BJ (cell line): ENCODE data around the gene TUBGCP6. TPM values are rescaled to one million over a fixed set of nuclear protein-coding genes. Genes with fewer than 3 reads are reported as not detected.
"Not testable (repeated sequence)": the region's sequence is repeated elsewhere in the genome, so short reads cannot be mapped to it uniquely, and the experiment has no call there.

Experiments used
- CTCF ChIA-PET: fragments of 350-600 bp; formaldehyde crosslinking; extraction: SDS; loops from one replicate; lab custom pipeline; 2021; ENCODE audit warnings: antibody characterized with exemption, inconsistent platforms; lab: Yijun Ruan, JAX
- POLR2A ChIA-PET: fragments of 300-600 bp; sonication (Branson Sonifier 250); formaldehyde crosslinking; extraction: SDS; loops from one replicate; lab custom pipeline; 2021; ENCODE audit warnings: antibody characterized with exemption; lab: Charles Lee
- DNase-seq: peaks from one replicate; pipeline ENCODE4 v3.0.0-alpha.2; 2011; ENCODE audit warnings: low read depth
- H3K27me3 ChIP-seq: 2 replicates; pipeline ENCODE4 v1.6.0; 2011; ENCODE audit warnings: low read length; ENCODE audit not compliant: control insufficient read depth, insufficient read depth
- H3K36me3 ChIP-seq: 2 replicates; pipeline ENCODE4 v1.5.1; 2011; ENCODE audit warnings: low read length; ENCODE audit not compliant: control insufficient read depth, insufficient read depth
- H3K4me3 ChIP-seq: 2 replicates; pipeline ENCODE4 v1.5.1; 2011; ENCODE audit warnings: low read depth, mild to moderate bottlenecking, control low read depth, low read length
- CTCF ChIP-seq: IDR thresholded peaks from 2 replicates; pipeline ENCODE4 v1.5.1; 2011; ENCODE audit warnings: low read depth, mild to moderate bottlenecking, control low read depth, inconsistent platforms, low read length, moderate library complexity; ENCODE audit not compliant: insufficient read depth
- polyA plus RNA-seq: library from polyadenylated mRNA; depleted of rRNA; stranded (reverse); fragments of >200 nt; gene quantifications from 2 replicates; pipeline ENCODE4 v1.2.3, GENCODE V29; 2011; rRNA removed

The TUBGCP6 gene
- polyA plus RNA-seq, 1 experiment: 17.5 TPM

- Histone ChIP-seq H3K4me3 (peak overlapping the region; percentile 46), H3K27me3 (no peaks in the 10 kb centered on the region), H3K36me3 (peaks cover 1% of the 10 kb centered on the region; the same call in 1 of the 2 replicates)
- ChIA-PET POLR2A (no interaction called here), CTCF (no interaction called here)
- TF ChIP-seq CTCF: no peak
- no peak for DNase-seq
Measured at GRCh38 chr22:50169774-50170341, 75.0 kb downstream of the TUBGCP6 start.

- TF ChIP-seq CTCF: no peak
- no peak overlapping the region; the same call in 1 of the 2 replicates for H3K4me3 ChIP-seq
- ChIA-PET POLR2A (no interaction called here), CTCF (no interaction called here)
- H3K27me3 ChIP-seq: no peaks in the 10 kb centered on the region
- no peak for DNase-seq
- peaks cover 1% of the 10 kb centered on the region; the same call in 1 of the 2 replicates for H3K36me3 ChIP-seq
Measured at GRCh38 chr22:50169181-50169759, 75.6 kb downstream of the TUBGCP6 start.

- H3K36me3 ChIP-seq, DNase-seq, H3K27me3 ChIP-seq, CTCF ChIA-PET, POLR2A ChIA-PET, H3K4me3 ChIP-seq: not testable (repeated sequence)
Measured at GRCh38 chr22:50168490-50169180, 76.2 kb downstream of the TUBGCP6 start.

- Histone ChIP-seq H3K4me3 (no peak overlapping the region), H3K27me3 (no peaks in the 10 kb centered on the region), H3K36me3 (peaks cover 1% of the 10 kb centered on the region; the same call in 1 of the 2 replicates)
- ChIA-PET POLR2A (no interaction called here), CTCF (no interaction called here)
- DNase-seq: no peak
- TF ChIP-seq CTCF: no peak
Measured at GRCh38 chr22:50167689-50168489, 76.9 kb downstream of the TUBGCP6 start.

Other genes starting within 250 kb of the TUBGCP6 start
- gene IL17REL, start 232.3 kb downstream of the TUBGCP6 start, polyA plus RNA-seq: not detected in 2 replicates
- gene TTLL8, start 186.7 kb downstream of the TUBGCP6 start, polyA plus RNA-seq: not detected in 2 replicates
- gene MLC1, start 159.6 kb downstream of the TUBGCP6 start, polyA plus RNA-seq: 0.10 and 0.15 TPM in 2 replicates
- gene MOV10L1, start 155.0 kb downstream of the TUBGCP6 start, polyA plus RNA-seq: 5.8 and 6.6 TPM in 2 replicates
- gene PANX2, start 74.3 kb downstream of the TUBGCP6 start, polyA plus RNA-seq: 0.92 and 1.4 TPM in 2 replicates
- 13.5 and 31.5 TPM in 2 replicates for gene TRABD, start 59.1 kb downstream of the TUBGCP6 start, polyA plus RNA-seq
- 8.0 and 16.7 TPM in 2 replicates for gene SELENOO, start 44.0 kb downstream of the TUBGCP6 start, polyA plus RNA-seq
- gene HDAC10, start 6.2 kb upstream of the TUBGCP6 start, polyA plus RNA-seq: 8.8 and 18.2 TPM in 2 replicates
- gene MAPK12, start 16.7 kb upstream of the TUBGCP6 start, polyA plus RNA-seq: 36.6 and 51.4 TPM in 2 replicates
- 11.2 and 19.6 TPM in 2 replicates for gene MAPK11, start 25.4 kb upstream of the TUBGCP6 start, polyA plus RNA-seq
- 83.7 and 143 TPM in 2 replicates for gene PLXNB2, start 62.6 kb upstream of the TUBGCP6 start, polyA plus RNA-seq
- 3.7 and 8.2 TPM in 2 replicates for gene DENND6B, start 82.0 kb upstream of the TUBGCP6 start, polyA plus RNA-seq
- 30.4 and 46.4 TPM in 2 replicates for gene PPP6R2, start 98.3 kb upstream of the TUBGCP6 start, polyA plus RNA-seq
- 21.7 and 34.7 TPM in 2 replicates for gene SBF1, start 230.0 kb upstream of the TUBGCP6 start, polyA plus RNA-seq
- 8.1 and 16.0 TPM in 2 replicates for gene ADM2, start 236.5 kb upstream of the TUBGCP6 start, polyA plus RNA-seq
- gene MIOX, start 241.8 kb upstream of the TUBGCP6 start, polyA plus RNA-seq: 0.16 and 0.20 TPM in 2 replicates